GM23338 (cell line): ENCODE measurements around the gene MRS2. TPM values are rescaled to one million over a fixed set of nuclear protein-coding genes. Genes with fewer than 3 reads are reported as not detected.

Experiments used
- ATAC-seq: fragments of 200-7000 bp; cut with Tn5 transposase; 3 replicates; pipeline ENCODE4 v1.9.1; 2020
- DNase-seq: peaks from one replicate; pipeline ENCODE4 v3.0.0-alpha.2; 2015; ENCODE audit warnings: low spot score
- H2AFZ ChIP-seq: fragments of 200-600 bp; sonication (generic); 2 replicates; pipeline ENCODE4 v1.8.0; 2016; ENCODE audit warnings: antibody characterized with exemption, mild to moderate bottlenecking, moderate library complexity
- H3F3A ChIP-seq: fragments of 200-600 bp; sonication (generic); replicated peaks from 2 replicates; pipeline ENCODE4 v1.8.0; 2017; ENCODE audit warnings: antibody characterized with exemption, mixed run types, low read depth
- H3K27ac ChIP-seq: fragments of 200-600 bp; sonication (generic); 2 replicates; pipeline ENCODE4 v1.6.1; 2016; ENCODE audit warnings: low read depth
- H3K27me3 ChIP-seq: fragments of 200-600 bp; sonication (generic); 2 replicates; pipeline ENCODE4 v1.8.0; 2016; ENCODE audit warnings: mild to moderate bottlenecking, mixed run types, moderate library complexity; ENCODE audit not compliant: insufficient read depth
- H3K36me3 ChIP-seq: fragments of 200-600 bp; sonication (generic); 2 replicates; pipeline ENCODE4 v1.8.0; 2016; ENCODE audit warnings: mild to moderate bottlenecking; ENCODE audit not compliant: insufficient read depth
- H3K4me1 ChIP-seq: fragments of 200-600 bp; sonication (generic); 2 replicates; pipeline ENCODE4 v1.8.0; 2016; ENCODE audit warnings: mild to moderate bottlenecking, moderate library complexity; ENCODE audit not compliant: insufficient read depth
- H3K4me2 ChIP-seq: fragments of 200-600 bp; sonication (generic); 2 replicates; pipeline ENCODE4 v1.7.1; 2017; ENCODE audit warnings: mixed run types
- H3K4me3 ChIP-seq: fragments of 200-600 bp; sonication (generic); 2 replicates; pipeline ENCODE4 v1.6.1; 2016; ENCODE audit warnings: mixed run types
- H3K79me2 ChIP-seq: fragments of 200-600 bp; sonication (generic); replicated peaks from 2 replicates; pipeline ENCODE4 v1.8.0; 2017; ENCODE audit warnings: mild to moderate bottlenecking; ENCODE audit not compliant: insufficient read depth
- H3K9me2 ChIP-seq: fragments of 200-600 bp; sonication (generic); 2 replicates; pipeline ENCODE4 v1.8.0; 2017; ENCODE audit not compliant: insufficient read depth
- H4K20me1 ChIP-seq: fragments of 200-600 bp; sonication (generic); replicated peaks from 2 replicates; pipeline ENCODE4 v1.8.0; 2017; ENCODE audit warnings: mild to moderate bottlenecking; ENCODE audit not compliant: insufficient read depth
- H3K27ac Mint-ChIP-seq: 2 replicates; pipeline ENCODE4 v1.8.0; 2020; ENCODE audit warnings: inconsistent platforms, mild to moderate bottlenecking, moderate library complexity, mixed read lengths
- H3K27me3 Mint-ChIP-seq: 3 replicates; pipeline ENCODE4 v1.8.0; 2022; ENCODE audit warnings: low read depth, mild to moderate bottlenecking, moderate library complexity, mixed read lengths, inconsistent platforms; ENCODE audit not compliant: insufficient read depth, poor library complexity
- H3K36me3 Mint-ChIP-seq: 3 replicates; pipeline ENCODE4 v1.8.0; 2021; ENCODE audit warnings: low read depth, mild to moderate bottlenecking, inconsistent platforms, moderate library complexity, mixed read lengths
- H3K4me1 Mint-ChIP-seq: 3 replicates; pipeline ENCODE4 v1.8.0; 2020; ENCODE audit warnings: mild to moderate bottlenecking, inconsistent platforms, mixed read lengths
- H3K4me3 Mint-ChIP-seq: 3 replicates; pipeline ENCODE4 v1.8.0; 2021; ENCODE audit warnings: moderate library complexity, mild to moderate bottlenecking, inconsistent platforms, mixed read lengths
- H3K9me3 Mint-ChIP-seq: 3 replicates; pipeline ENCODE4 v1.8.0; 2020; ENCODE audit warnings: moderate library complexity, mild to moderate bottlenecking, inconsistent platforms, mixed read lengths
- CREB1 ChIP-seq: fragments of 250-450 bp; sonication (Bioruptor Pico); IDR thresholded peaks from 2 replicates; pipeline ENCODE4 v1.5.0; 2020; ENCODE audit warnings: low read depth, mild to moderate bottlenecking, moderate library complexity
- CTCF ChIP-seq, 2 experiments: fragments of 200-600 bp in 1 of 2; sonication (generic) in 1 of 2; conservative IDR thresholded peaks; 2 replicates each; pipeline versions ENCODE4 v1.5.1 to v1.6.1; 2016 to 2017; ENCODE audit warnings: antibody characterized with exemption in 2 of 2, low read depth in 2 of 2, mild to moderate bottlenecking in 2 of 2, moderate library complexity in 1 of 2
- ETS1 ChIP-seq: IDR thresholded peaks from 2 replicates; pipeline ENCODE4 v1.6.1; 2016; ENCODE audit warnings: antibody characterized with exemption
- EZH2 ChIP-seq: fragments of 200-600 bp; sonication (generic); IDR thresholded peaks from one replicate; pipeline ENCODE4 v1.8.0; 2017; ENCODE audit warnings: antibody characterized with exemption, mild to moderate bottlenecking, low read depth; ENCODE audit not compliant: unreplicated experiment
- EZH2phosphoT487 ChIP-seq: fragments of 200-600 bp; sonication (generic); IDR thresholded peaks from one replicate; pipeline ENCODE4 v1.8.1; 2018; ENCODE audit warnings: antibody characterized with exemption; ENCODE audit not compliant: unreplicated experiment
- JUNB ChIP-seq: IDR thresholded peaks from one replicate; pipeline ENCODE4 v1.6.1; 2016; ENCODE audit warnings: antibody characterized with exemption; ENCODE audit not compliant: unreplicated experiment
- POLR2AphosphoS5 ChIP-seq: IDR thresholded peaks from 2 replicates; pipeline ENCODE4 v1.6.1; 2016; ENCODE audit warnings: antibody characterized with exemption, low read depth
- STAT1 ChIP-seq: IDR thresholded peaks from one replicate; pipeline ENCODE4 v1.6.1; 2016; ENCODE audit warnings: antibody characterized with exemption; ENCODE audit not compliant: unreplicated experiment
- ZNF114 ChIP-seq: fragments of 250-450 bp; sonication (Bioruptor Pico); IDR thresholded peaks from 2 replicates; pipeline ENCODE4 v1.5.0; 2020; ENCODE audit warnings: mild to moderate bottlenecking, moderate library complexity
- ZNF331 ChIP-seq: fragments of 250-450 bp; sonication (Bioruptor Pico); IDR thresholded peaks from 2 replicates; pipeline ENCODE4 v1.5.0; 2020; ENCODE audit warnings: low read depth, mild to moderate bottlenecking, moderate library complexity
- ZNF462 ChIP-seq: fragments of 250-450 bp; sonication (Bioruptor Pico); IDR thresholded peaks from 2 replicates; pipeline ENCODE4 v1.5.0; 2020; ENCODE audit warnings: mild to moderate bottlenecking, moderate library complexity
- polyA plus RNA-seq: library from polyadenylated mRNA; unstranded; fragments of >200 nt; fragmentation: Nextera tagmentation; extraction: Ambion mirVana; gene quantifications from 2 replicates; pipeline ENCODE4 v1.2.1, GENCODE V29; 2016
- total RNA-seq: library from RNA; depleted of rRNA; stranded (reverse); fragments of >200 nt; shearing (Covaris generic); gene quantifications from 2 replicates; pipeline ENCODE4 v1.2.3, GENCODE V29; 2014

MRS2 gene
- total and polyA plus RNA-seq, 2 experiments from 2014 or later: 80.9 to 125 TPM

- no peak for TF ChIP-seq ZNF462 (CRISPR knock-in tag)
- no peak for TF ChIP-seq STAT1
- no peak for TF ChIP-seq POLR2AphosphoS5
- TF ChIP-seq ZNF114: no peak
- no peak for TF ChIP-seq ETS1
Measured at GRCh38 chr6:24451581-24452388, 49.0 kb downstream of the MRS2 start (continued).

GRCh38 chr6:24453921-24454320 is 51.2 kb downstream of the MRS2 start:
- no peak overlapping the region for H3K4me2 ChIP-seq
- H3K4me1 Mint-ChIP-seq: 0 out of 3 replicates have a peak, but pooled peaks cover 2% of the 10 kb centered on the region
- ATAC-seq (no peak), DNase-seq (no peak)
- no peaks in the 10 kb centered on the region for H3K79me2 ChIP-seq
- H3K36me3 ChIP-seq: no peaks in the 10 kb centered on the region
- no peaks in the 10 kb centered on the region for H3K9me3 Mint-ChIP-seq
- H3K4me1 ChIP-seq: no peaks in the 10 kb centered on the region
- no peak overlapping the region for H3K4me3 ChIP-seq
- no peak overlapping the region for H3K4me3 Mint-ChIP-seq
- no peak overlapping the region for H3K27ac ChIP-seq
- H4K20me1 ChIP-seq: no peaks in the 10 kb centered on the region; the same call in 1 of the 2 replicates
- no peak overlapping the region for H3K27ac Mint-ChIP-seq
- H3K27me3 Mint-ChIP-seq: peaks cover 5% of the 10 kb centered on the region
- no peaks in the 10 kb centered on the region for H3K27me3 ChIP-seq
- no peaks in the 10 kb centered on the region for H3F3A ChIP-seq
- H2AFZ ChIP-seq: no peak overlapping the region
- H3K9me2 ChIP-seq: no peaks in the 10 kb centered on the region
- no peaks in the 10 kb centered on the region for H3K36me3 Mint-ChIP-seq
- TF ChIP-seq CTCF (conservative IDR thresholded peaks at IDR 0.05; ENCODE audit: low read depth in 2 of 2) (no peak), CREB1 (no peak), STAT1 (no peak), POLR2AphosphoS5 (no peak), ETS1 (no peak), EZH2phosphoT487 (no peak), JUNB (no peak), ZNF114 (no peak), EZH2 (no peak), ZNF331 (CRISPR knock-in tag) (no peak)
